ENCODE measurements around the gene RBM20.

- TF ChIP-seq CTCF (optimal IDR thresholded peaks at IDR 0.05 in 1 of 3, IDR thresholded peaks at IDR 0.05 in 1 of 3, conservative IDR thresholded peaks at IDR 0.05 in 1 of 3; ENCODE audit: extremely low read depth in 1 of 3, insufficient read depth in 2 of 3, low read length in 3 of 3) (no peak), EZH2 (IDR thresholded peaks at IDR 0.05; ENCODE audit: low read length) (no peak)
Measured at GRCh38 chr10:110852947-110853346, 208.8 kb downstream of the RBM20 start.

All from keratinocyte (primary cell).